Stimulated activated naive CD4-positive, alpha-beta T cell (primary cell): Measurements from ENCODE around the gene CLASP1.
"Not testable (repeated sequence)": the region's sequence is repeated elsewhere in the genome, so short reads cannot be mapped to it uniquely, and the experiment has no call there.

Experiments used
- DNase-seq, 6 experiments: peaks; one replicate each; lab custom pipeline; 2025; lab: John Stamatoyannopoulos, UW

Gene CLASP1

DNA sequence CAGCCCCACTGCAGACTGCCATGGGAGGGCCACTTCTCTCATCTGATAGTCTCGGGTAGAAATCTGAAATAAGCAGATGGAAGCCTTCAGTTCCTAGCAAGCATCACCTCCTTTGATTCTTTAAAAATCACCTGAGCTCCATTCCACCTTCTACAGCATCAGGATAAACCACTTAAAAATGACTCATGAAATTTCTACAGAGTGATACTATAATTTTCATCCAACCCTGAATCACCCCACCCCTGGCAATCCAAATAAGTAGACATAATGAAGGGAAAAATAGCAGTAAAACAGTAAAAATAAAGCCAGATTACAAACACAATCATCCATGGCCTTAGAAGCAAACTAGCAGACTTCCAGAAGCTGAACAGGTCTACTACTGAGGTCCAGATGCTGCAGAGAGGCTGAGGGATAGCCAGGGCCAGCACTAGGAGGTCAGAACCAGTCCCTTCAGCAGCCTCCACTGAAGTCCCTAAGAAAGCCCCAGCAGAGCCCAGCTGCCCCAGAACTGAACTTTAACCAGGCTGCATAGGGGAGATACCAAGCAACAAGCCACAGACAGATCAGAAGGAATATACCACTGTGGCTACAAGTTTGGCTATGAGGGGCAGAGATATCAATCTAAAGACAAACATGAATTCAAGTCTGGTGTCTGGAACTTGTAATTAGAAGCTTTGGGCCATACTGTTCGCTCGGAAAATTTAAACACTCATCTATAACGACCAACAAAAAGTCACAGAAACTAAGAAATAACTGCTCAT is 173.3 kb downstream of the CLASP1 start:
- DNase-seq = no peak

DNA sequence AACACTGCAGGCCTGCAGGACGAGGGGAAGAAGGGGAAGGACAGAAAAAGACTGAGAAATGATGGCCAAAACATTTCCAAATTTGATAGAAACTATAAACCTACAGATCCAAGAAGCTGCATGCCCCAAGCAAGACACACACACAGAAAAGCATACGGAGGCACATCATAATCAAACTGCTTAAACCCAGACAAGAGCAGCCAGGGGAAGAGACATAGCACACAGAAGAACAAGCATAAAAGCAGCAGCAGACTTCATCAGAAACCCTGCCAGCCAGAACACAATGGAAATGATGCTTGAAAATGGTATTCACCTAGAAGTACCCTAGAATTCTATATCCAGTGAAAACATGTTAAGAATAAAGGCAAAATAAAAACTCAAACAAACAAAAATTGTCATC is 175.8 kb downstream of the CLASP1 start:
- DNase-seq = no peak

DNA sequence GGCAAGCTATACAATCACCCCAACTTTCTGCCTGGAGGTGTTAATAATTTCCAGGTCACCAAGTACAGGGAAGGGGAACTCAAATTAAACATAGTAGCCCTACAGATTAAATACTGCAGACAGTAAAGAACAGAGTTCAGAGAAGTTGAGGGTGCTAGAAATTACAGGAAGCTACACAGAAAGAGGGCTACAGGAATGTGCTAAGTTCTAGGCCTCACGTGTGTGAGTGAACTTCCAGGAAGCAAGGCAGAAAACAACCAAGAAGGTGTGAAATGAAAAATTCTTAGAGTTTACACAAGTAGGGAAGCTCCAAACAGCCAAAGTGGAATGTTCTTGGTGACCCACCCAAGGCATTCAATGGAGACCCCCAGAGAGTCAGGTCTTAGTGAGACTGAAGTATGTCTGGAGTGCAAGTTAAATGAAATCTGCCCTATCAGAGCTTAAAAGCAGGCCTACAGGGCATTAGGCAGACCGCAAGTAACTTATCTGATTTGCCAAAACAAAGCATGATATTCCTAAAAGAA is 176.7 kb downstream of the CLASP1 start:
- DNase-seq = no peak

DNA sequence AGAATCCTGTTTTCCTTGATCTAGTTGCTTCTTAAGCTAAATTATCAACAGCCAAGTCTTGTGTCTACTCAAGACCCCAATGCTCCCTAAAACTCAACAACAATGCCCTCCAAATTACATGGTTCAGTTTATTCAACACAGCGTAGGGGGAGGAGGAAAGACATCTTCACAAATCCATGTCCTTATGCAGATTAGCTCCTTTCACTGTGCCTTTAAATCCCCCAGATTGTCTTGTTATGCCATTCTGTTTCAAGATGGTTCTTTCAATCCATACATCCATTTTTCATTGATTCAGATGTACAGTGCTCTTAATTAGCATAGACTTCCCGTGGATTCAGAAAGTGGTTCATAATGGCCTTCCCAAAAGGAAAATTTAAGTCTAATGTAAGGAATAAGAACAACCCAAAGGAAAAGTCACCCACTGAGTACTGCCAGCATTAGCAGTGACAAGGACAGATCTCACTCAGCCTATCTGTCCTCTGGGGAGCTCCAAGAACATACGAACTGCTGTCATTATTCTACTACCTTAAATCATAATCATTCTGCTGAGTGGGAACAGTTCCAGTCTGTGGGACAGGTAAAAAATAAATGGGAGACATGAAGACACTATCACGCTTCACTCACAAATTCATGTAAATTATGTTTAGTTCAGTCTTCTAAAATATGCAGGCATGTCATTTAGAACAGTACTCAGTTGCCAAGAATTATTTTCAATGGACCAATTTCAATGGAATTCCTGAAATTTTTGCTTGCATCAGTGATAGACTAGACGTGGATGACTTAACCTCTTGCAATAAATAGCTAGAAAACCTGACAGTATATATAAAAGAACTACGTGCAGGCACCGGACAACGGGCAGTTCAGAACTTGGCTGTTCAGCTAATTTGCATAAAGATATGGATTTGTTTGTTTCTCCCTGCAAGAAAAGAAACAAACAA is 177.5 kb downstream of the CLASP1 start:
- no peak for DNase-seq

DNA sequence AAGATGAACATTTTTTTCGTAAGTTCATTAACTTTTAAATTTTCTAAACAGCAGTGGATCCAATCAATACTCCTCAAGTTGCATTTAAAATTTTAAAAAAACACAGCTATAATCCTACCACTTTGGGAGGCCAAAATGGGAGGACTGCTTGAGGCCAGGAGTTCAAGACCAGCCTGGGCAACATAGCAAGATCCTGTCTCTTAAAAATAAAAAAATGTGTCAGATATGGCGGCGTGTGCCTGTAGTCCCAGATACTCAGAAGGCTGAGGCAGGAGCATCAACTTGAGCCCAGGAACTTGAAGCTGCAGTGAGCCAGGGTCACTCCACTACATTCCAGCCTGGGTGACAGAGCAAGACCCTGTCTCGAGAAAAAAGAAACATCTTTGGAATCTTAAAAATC is 178.3 kb downstream of the CLASP1 start:
- no peak for DNase-seq

- DNase-seq = no peak
Observed at GRCh38 chr2:121469356-121469755, 179.9 kb downstream of the CLASP1 start.

- DNase-seq = no peak
Observed at GRCh38 chr2:121468936-121469335, 180.3 kb downstream of the CLASP1 start.

DNA sequence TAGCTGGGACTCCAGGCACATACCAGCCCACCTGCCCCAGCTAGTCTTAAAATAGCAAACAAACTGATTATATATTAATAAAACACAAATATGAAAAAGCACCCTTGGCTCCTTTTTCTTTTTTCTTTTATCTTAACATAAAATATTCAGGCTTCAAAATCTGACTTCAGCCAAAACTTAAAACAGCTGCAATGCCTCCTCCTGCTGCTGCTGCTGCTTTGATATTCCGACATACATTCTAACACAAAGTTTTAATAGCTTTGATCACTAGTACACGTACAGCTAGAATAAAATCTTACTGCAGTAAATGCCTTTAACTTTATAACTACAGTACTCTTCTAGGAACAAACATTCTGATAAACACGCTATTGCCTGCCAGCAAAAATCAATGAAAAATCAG is 190.0 kb downstream of the CLASP1 start:
- no peak for DNase-seq

GRCh38 chr2:121456325-121456724 is 192.9 kb downstream of the CLASP1 start:
- DNase-seq = no peak

- DNase-seq = no peak
Observed at GRCh38 chr2:121455446-121455845, 193.8 kb downstream of the CLASP1 start.

DNA sequence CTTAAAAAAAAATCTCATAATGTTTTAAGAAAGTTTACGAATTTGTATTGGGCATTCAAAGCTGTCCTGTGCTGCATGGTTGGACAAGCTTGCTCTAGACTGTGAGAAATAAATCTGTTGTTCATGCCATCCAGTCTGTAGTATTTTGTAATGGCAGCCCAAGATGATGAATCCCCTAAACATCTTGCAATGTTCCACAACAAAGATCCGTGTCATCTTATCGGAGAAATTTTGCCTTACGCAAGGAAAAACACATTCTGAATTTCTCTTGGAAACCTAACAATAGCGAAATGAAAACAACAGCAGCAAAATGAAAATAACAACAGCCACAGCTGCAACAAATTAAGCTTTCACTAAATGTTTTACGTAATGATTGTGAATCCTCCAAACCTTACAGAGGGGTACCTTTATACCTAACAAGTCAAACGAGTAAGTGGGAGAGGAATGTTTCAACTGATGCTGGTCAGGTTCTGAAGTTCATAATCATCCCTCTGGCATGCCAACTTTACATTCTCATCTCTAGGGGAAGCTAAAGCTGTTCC is 194.6 kb downstream of the CLASP1 start:
- DNase-seq = no peak

DNA sequence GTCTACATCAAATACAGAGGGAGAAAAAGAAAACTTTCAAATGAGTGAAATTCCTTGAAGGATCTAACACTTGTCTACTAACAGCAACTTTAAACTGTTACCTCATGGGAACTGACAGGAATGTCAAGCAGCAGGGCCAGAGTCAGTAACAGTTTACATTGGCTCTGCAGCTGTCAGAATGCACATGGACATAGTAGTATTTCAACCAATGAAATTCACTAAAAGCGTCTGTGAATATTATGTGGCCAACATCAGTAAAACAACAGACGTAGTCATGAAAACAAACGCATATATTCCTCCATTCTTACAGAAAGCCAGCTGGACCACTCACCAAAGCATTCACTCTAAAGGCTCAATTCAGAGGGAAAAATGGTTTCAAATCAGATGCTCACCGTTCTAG is 197.9 kb downstream of the CLASP1 start:
- no peak for DNase-seq

GRCh38 chr2:121450301-121450700 is 199.0 kb downstream of the CLASP1 start:
- no peak for DNase-seq

- no peak for DNase-seq
Observed at GRCh38 chr2:121446647-121447241, 202.5 kb downstream of the CLASP1 start.

GRCh38 chr2:121442889-121443288 is 206.4 kb downstream of the CLASP1 start:
- DNase-seq = no peak

DNA sequence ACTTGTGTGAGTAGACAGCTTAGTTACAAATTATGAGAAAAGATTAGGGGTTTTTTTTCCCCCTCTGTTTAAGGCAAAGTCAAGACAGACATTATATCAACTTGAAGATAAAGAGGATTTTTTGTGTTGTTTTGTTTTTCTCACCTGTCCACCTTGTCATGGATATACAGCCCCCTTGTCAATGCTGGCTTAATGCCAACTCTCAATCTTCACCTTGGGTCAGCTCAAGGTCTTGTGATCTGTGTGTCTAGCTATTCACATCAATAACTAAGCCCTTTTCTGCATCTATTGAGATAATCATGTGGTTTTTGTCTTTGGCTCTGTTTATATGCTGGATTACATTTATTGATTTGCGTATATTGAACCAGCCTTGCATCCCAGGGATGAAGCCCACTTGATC is 211.0 kb downstream of the CLASP1 start:
- DNase-seq = not testable (repeated sequence)

GRCh38 chr2:121436918-121437317 is 212.3 kb downstream of the CLASP1 start:
- no peak for DNase-seq

DNA sequence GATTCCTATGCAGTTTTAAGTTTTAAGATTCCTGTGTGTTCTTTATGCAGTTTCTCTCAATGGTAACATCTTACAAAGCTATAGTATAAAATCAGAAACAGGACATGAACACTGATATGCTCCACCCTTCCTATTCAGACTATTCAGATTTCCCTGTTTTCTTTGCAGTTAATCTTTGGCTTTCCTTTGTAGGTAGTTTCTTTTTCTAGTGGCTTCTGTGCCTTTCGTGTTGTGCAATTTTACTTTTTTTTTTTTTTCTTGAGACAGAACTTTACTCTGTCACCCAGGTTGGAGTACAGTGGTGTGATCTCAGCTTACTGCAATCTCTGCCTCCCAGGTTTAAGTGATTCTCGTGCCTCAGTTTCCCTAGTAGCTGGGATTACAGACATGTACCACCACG is 213.5 kb downstream of the CLASP1 start:
- no peak for DNase-seq

DNA sequence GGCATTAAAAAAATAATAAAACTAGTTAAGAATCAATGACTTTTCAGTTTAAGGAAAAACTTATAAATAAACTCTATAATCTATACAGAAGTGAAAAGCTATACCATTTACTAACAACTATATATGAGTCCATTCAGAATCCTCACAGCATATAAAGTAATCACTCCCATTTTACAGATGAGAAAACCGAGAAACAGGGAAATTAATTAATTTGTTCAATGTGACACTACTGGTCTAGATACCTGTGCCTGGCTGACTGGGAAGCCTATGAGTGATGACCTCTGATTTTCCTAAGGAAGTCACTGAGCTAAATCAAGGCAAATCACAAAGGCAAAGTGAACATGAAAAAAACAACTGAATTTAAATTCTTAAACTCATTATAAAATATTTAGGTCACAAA is 218.0 kb downstream of the CLASP1 start:
- DNase-seq = no peak

DNA sequence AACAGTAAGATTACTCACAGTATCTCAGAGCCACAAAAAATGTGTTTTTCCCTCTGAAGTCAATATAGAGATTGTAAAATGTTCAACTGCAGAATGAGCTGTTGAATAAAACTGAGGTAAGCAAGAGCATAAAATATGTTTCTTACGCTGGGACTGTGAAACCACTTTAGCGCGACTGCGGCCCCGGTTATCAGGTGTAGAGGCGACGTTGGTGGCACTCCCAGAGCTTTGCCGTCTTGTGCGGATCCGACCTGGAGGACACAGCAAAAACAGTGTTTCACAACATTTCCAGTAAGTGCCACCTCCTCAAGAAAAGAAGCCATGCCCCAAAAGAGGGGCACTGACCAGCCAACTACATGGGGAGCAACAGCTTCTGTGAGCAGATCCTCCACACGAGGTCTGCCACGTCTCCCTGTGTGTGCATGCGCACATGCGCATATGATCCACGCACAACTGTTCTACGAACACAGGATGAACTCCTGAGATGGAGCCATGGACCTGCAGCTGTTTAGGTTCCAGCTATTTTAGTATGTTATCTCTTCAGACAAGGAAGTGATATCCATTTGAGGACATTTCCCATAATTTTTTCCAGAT is 219.2 kb downstream of the CLASP1 start:
- no peak for DNase-seq

GRCh38 chr2:121429119-121429903 is 220.0 kb downstream of the CLASP1 start:
- no peak for DNase-seq
